SKM-1 (cell line): ENCODE data around the gene PGRMC1.
A peak's percentile ranks its signal among the peaks of the same experiment; 100 is the strongest.
"Not testable (repeated sequence)": the region's sequence is repeated elsewhere in the genome, so short reads cannot be mapped to it uniquely, and the experiment has no call there.

Experiments
- DNase-seq: peaks from one replicate; lab custom pipeline; 2025; ENCODE audit not compliant: unreplicated experiment; lab: John Stamatoyannopoulos, UW

PGRMC1 gene

DNA sequence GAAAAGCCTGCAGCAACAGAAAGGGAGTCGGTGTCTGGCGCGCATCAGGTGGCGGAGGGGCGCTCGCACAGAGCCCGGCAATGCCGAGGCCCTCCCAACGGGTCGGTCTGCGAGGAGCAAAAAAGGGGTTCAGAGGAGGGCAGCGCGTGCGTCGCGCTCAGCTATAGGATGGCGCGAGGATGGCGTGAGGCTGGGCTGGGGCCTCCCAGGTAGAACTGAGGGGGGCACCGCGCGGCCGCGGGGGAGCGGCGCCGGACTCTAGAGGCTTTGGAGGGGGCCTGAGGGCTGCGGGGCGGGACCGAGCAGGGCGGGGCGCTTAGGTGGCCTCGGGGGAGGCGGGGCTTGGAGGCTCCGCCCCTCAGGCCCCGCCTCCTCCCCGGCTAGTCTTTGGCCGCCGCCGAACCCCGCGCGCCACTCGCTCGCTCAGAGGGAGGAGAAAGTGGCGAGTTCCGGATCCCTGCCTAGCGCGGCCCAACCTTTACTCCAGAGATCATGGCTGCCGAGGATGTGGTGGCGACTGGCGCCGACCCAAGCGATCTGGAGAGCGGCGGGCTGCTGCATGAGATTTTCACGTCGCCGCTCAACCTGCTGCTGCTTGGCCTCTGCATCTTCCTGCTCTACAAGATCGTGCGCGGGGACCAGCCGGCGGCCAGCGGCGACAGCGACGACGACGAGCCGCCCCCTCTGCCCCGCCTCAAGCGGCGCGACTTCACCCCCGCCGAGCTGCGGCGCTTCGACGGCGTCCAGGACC is at the start of gene PGRMC1:
Gene PGRMC1, plus strand, starts transcription at position 414 of the 751 bp plus-strand sequence. Its CDS starts 79 bp downstream, at position 493.
- peak; percentile 39 for DNase-seq

DNA sequence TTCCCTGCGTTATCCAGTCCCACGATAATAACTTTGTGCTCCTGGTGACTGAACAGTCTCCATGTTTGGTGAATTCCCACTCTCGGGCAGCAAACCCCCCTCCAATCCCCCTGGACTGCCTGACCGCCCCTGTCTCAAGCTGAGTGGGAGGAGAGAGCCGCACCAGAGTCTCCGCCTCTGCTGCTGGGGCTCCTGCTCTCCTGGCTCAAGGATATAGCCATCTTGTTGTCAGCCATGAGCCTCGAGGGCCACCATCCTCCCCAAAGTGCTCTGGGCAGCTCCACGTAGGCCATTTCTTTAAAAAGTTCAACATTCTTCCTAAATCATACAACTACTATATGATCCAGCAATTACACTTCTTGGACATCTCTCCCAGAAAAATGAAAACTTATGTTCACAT is 49.3 kb upstream of the PGRMC1 start:
- DNase-seq, result no peak

DNA sequence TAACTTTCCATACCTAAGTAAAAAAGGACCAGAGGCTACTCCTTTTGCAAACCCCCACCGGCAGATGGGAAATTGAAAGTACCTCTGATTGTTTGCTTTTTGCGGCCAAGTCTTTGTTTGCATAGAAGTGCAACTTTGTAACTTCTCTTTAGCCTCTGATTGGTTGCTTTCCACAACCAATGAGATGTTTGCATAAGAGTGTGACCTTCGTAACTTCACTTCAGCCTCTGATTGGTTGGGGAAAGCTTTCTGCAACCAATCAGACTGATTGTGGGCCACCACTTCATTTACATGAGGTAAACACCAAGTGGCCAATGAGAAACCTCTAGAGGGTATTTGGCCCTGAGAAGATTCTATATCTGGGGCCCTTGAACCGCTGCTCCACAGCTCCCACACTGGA is 48.8 kb upstream of the PGRMC1 start:
- DNase-seq, result no peak

DNA sequence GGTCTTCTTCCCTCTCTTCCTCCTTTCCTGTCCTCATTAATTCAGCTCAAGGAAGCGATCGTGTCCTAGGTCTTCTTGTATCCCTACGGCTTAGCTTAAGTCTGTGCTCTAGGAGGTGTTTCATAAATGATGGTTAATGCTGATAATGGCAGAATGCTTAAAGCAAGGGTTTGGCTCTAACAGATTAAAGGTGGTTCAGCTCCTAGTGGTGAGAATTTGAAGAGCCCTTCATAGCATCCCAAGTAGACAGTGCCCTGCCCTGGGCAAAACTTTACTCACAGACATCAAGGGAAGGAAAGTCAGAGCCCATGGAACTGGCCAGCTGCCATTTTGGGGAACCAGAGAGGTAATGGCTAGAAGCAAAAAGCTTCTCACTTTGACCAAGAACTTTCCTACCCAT is 47.0 kb upstream of the PGRMC1 start:
- DNase-seq, result no peak

DNA sequence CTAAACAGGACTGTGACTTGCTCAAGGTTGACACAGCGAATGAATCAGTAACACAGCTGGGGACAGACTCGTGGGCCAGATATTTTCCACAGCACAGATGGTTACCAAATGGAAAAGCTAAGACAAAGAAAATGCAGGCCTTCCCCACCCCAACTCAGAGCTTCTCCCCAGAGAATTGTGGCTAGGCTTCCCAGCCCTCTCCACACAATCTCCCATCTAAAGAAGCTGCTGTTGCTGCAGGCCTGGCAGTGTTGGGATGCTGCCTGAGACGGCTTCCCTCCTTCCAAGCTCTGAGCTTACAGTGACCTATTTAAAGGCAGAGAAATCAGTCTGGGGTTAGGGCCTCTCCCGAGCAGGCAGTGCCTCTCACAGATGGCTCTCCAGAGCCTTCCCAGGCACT is 46.5 kb upstream of the PGRMC1 start:
- DNase-seq, result no peak

DNA sequence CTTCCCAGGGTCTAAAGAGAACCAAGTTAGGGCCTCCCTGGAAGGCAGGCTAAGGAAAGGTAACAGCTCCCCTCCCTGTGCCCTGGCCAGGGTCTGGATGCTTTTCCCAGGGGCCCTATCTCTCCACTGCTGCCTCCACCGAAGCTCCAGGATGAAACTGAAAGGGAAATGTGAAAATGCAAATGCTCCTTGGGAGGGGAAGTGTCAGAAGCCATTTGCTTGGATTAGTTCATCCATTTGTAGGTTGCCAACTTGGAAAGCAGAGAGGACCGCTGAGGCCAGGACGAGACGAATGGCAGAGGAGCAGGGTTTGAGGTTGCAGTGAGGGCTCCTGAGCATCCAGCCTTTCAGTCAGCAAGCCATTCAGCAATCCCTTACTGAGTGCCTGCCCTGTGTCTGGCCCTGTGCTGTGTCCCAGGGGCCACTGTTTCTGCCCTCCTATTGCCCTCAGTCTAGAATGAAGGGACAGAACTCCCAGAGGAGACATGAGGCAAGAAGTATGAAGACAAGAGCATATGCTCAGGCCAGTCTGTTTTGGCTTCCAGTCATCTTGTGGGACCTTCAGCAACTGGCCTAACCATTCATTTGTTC is 45.9 kb upstream of the PGRMC1 start:
- no peak for DNase-seq

DNA sequence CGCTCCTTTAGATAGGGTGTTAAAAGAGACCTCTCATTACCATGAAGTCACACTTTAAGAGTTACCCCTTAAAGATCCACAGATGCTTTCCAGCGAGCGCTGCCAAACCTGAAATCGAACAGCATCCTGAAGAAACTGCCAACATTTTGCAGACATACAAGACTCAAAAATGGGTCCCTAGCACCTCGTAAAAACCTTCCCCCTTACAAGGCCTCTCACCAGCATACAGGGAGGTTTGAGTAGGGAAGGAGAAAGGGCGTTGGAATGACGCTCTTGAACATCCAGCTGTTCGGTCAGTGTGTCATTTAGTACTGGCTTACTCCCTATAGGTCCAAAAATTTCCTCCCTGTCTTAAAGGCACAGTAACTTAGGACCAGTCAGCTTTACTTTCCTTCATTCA is 45.3 kb upstream of the PGRMC1 start:
- DNase-seq, result no peak

DNA sequence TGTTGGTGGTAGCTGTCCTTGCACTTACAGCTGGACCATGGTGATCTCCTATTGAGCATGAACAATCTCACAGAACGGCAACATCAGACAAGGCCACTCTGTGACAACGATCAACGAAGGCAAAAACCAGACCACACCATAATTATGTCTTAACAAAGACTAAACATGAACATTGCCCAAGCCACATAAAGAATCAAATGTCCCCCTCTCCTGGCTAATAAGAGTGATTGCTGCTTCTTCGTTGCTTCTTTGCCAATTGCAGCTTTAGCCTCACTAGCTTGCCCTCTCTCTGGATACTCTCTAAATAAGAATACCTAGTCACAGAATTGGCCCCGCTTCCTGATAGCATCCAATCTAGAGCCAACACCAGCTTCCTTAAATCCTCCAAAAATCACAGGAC is 41.5 kb upstream of the PGRMC1 start:
- no peak for DNase-seq

DNA sequence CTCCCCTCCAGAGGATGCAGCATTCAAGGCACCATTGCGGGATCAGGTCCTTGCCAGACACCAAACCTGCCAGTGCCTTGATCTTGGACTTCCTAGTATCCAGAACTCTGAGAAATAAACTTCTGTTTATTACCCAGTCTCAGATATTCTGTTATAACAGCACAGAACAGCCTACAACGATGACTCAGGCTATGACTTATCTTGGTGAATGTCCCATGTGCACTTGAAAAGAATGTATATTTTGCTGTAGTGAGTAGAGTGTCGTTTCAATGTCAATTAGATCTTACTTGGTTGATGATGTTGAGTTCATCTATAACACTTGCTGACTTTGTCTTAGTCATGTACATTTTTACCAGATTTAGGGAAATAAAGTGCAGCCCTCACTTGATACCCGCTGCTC is 34.5 kb upstream of the PGRMC1 start:
- no peak for DNase-seq

DNA sequence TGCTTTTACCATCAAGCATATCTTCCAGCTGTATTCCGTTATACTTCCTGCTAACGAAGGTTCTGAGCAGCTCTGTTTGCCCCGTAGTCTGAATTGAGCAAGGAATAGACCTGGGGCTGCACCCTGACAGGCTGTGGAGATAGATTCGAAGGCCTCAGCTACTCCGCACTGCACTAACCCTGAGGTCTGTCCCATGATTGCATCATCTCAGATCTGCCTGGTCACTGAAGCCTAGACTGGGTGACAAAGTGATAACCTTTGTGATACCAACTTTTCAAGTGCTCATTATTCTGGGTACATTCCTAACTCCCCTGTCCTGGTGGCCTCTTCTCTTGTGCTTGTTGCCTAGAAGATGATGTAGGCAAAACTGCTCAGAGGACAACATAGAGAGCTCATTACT is 29.9 kb upstream of the PGRMC1 start:
- no peak for DNase-seq

DNA sequence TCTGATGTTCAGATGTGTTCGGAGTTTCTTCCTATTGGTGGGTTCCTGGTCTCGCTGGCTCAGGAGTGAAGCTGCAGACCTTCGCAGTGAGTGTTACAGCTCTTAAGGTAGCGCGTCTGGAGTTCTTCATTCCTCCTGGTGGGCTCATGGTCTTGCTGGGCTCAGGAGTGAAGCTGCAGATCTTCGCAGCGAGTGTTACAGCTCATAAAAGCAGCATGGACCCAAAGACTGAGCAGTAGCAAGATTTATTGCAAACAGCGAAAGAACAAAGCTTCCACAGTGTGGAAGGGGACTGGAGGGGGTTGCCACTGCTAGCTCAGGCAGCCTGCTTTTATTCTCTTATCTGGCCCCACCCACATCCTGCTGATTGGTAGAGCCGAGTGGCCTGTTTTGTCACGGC is 28.6 kb upstream of the PGRMC1 start:
- not testable (repeated sequence) for DNase-seq

DNA sequence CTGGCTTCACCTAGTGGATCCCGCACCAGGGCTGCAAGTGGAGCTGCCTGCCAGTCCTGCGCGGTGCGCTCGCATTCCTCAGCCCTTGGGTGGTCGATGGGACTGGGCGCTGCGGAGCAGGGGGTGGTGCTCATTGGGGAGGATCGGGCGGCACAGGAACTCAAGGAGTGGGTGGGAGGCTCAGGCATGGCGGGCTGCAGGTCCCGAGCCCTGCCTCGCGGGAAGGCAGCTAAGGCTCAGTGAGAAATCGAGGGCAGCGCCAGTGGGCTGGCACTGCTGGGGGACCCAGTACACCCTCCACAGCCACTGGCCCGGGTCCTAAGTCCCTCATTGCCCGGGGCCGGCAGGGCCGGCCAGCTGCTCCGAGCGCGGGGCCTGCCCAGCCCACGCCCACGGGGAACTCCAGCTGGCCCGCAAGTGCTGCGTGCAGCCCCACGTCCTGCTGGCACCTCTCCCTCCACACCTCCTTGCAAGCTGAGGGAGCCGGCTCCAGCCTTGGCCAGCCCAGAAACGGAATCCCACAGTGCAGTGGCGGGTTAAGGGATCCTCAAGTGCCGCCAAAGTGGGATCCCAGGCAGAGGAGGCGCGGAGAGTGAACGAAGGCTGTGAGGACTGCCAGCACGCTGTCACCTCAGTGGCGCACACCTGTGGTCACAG is 27.6 kb upstream of the PGRMC1 start:
- DNase-seq, result no peak

DNA sequence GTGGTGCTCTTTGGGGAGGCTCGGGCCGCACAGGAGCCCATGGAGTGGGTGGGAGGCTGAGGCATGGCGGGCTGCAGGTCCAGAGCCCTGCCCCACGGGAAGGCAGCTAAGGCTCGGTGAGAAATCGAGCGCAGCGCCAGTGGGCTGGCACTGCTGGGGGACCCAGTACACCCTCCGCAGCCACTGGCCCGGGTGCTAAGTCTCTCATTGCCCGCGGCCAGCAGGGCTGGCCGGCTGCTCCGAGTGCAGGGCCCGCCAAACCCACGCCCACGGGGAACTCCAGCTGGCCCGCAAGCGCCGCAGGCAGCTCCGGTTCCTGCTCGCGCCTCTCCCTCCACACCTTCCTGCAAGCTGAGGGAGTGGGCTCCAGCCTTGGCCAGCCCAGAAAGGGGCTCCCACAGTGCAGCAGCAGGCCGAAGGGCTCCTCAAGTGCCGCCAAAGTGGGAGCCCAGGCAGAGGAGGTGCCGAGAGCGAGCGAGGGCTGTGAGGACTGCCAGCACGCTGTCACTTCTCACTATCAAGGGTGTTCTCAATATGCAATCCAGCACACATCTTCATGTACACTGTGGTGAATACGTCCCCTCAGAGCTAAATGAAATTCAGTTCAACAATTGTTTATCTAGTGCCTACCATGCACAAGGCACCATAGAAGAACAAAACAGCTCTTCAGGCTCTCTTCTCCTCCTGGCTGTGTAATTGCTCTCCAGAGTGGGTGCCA is 25.0 kb upstream of the PGRMC1 start:
- DNase-seq, result not testable (repeated sequence)

DNA sequence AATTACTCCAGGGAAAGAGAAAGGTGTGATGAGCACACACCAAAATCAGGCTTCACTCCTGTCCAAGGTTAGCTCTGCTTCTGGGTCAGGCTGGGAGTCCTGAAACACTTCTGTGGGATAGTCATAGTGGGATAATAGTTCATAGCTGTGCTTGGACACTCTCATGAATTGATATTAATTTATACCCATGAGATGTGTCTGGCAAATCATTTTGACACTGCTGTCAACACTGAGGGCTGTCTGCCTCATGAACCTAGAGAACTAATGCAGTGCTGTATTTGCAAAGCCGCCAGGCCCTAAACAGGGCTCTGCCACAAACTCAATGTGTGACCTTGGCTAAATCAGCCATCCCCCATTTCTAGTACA is 24.5 kb upstream of the PGRMC1 start:
- DNase-seq, result no peak

DNA sequence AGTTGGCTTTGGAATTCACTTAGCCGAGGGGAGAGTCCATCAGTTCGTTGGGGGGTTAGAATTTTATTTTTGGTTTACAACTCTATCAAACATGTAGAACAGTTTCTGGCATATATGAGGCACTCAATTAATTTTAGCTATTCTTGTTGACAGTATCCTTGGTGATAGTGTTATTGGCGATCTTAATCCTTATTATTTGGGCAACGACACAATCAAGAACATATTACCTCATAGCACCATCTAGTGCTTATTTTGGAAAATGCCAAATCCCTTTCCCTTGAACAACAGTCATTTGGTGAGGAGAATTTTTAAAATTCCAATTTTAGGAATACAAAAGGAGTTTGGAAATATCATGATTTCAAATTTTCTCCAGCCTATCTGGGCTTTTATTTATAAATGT is 17.9 kb upstream of the PGRMC1 start:
- DNase-seq, result no peak

DNA sequence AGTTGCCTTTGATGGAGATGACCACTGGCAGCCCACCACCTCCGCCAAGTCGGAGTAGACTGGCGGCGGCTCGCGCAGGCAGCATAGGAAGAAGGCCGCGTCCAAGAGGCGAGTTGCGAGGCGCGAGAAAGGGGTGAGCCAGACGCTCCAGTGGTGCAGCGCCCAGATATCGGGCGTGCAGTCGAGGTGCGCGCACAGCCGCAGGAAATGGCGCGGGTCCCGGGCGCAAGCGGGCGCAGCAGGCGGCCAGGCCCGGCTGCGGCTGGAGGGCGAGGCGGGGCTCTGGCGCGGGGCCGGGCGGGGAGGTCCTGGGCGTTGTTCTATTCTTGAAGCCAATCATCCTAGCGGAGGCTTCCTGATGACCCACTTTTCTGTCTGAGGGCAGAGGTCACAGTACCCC is 13.2 kb upstream of the PGRMC1 start:
- DNase-seq, result no peak

DNA sequence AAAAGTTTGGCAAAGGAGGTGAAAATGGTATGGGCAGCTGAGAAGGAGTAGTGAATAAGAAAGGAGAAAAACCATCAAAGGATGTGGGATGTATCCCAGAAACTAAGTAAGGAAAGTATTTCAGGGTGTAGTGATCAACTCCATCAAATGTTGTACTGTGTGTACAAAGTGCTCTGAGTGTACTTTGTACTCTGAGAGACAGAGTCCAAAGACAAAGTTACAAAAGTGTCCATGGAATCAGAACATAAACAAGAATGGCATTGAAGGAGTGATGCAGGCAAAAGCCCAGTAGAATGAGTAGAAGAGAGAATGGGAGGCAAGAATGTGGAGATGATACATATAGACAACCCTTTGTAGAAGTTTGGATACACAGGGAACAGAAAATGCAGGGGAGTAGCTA is 12.3 kb upstream of the PGRMC1 start:
- DNase-seq, result no peak

DNA sequence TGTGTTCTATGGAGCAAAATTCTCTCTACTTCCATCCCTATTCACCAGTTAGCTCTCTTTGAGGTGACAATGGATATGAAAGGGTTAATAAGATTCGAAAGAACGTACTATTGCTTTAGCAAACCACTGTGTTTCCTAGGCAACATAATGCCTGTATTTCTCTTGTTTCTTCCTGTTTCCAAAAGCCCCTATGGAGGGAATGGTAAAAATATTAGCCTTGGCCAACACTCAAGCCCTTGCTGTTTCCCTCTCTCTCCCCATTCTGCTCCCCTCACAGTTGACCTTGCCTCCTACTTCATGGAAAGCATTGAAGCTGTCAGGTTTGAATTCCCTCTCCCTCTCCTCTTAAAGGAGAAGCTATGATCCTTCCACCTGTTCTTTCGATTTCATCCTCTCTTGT is 9.6 kb upstream of the PGRMC1 start:
- no peak for DNase-seq

DNA sequence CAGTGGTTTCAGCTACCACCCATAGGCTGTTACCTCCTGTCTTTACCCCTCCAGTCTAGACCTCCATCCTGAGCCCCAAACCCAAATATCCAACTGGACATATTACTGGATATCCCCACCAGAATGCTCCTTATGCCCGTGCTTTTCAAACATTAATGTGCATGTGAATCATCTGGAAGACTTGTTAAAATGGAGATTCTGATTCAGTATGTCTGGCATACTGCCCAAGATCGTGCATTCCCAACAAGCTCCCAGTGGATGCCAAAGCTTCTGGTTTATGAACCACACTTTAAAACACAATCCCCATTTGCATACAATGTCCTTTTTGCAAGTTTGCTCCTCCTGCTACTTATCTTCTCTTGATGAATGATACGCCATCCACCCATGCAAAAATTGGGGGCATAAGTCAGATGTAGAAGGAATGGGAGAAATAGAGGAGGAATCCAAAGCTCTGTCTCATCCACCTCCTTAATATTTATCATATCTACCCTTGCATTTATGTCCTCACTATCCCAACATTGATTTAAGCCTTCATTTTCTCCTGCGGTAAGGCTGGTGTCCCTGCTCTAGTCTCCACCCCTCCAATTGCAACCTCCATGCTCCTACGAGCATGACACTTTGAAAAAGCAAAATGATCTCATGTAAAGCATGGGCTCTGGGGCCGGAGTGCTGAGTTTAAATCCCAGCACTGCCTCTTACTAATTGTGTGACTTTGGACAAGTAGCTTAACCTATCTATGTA is 7.4 kb upstream of the PGRMC1 start:
- no peak for DNase-seq

DNA sequence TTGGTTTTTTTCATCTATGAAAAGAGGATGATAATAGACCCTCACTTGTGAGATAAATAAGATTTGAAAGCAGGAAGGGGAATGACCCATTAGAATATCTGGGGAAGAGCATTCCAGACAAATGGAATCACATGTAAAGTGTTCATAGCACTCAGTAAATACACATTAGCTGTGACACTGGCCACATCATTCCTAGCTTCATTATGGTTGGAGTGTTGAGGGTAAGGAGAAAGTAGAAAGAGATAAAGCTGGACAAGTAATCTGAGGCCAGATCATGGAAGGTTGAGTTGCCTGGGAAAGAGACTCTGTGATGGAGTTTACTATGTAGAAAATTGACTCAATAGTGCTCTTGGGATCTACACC is 6.9 kb upstream of the PGRMC1 start:
- DNase-seq, result no peak

DNA sequence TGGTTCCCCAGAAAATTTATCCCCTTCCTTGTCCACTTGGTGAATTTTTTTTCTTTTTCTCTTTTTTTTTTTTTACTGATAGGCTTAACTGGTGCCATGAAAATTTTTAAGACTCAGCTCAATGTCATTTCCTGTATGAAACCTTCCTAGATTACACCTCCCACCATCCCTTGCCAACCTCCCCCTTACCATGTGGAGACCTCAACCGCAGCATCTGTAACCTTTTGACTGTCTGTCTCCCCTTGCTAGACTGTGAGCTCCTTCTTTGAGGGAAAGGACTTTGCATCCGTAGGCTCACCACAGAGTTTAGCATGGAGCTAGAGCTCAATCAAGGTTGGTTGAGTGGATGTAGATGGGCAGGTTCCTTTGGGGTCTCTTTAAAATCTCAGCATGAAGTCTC is 5.2 kb upstream of the PGRMC1 start:
- no peak for DNase-seq
